ENCODE results near the gene BCL3.

- TF ChIP-seq CTCF (IDR thresholded peaks at IDR 0.05 in 2 of 3, conservative IDR thresholded peaks at IDR 0.05 in 1 of 3; ENCODE audit: borderline replicate concordance in 1 of 3, insufficient read depth in 1 of 3, low read depth in 2 of 3, low read length in 2 of 3) = peak in 2 of 3 experiments; percentile 15 to 19; a peak in 2 of 6 replicates
- no peak for TF ChIP-seq RAD21 (IDR thresholded peaks at IDR 0.05; ENCODE audit: low read depth)
- TF ChIP-seq EZH2phosphoT487 (IDR thresholded peaks at IDR 0.05; ENCODE audit: borderline replicate concordance) = no peak
- no peak for TF ChIP-seq POLR2A (IDR thresholded peaks at IDR 0.05; ENCODE audit: borderline replicate concordance, extremely low read depth, insufficient read depth, insufficient read length)
- peak; percentile 61 for TF ChIP-seq TCF7L2 (IDR thresholded peaks at IDR 0.05; ENCODE audit: borderline replicate concordance, extremely low read depth, insufficient read depth, insufficient read length)
- TF ChIP-seq YY1 (IDR thresholded peaks at IDR 0.05; ENCODE audit: extremely low read depth, insufficient replicate concordance, low read depth, low read length) = peak; percentile 14
- TF ChIP-seq POLR2AphosphoS5 (IDR thresholded peaks at IDR 0.05; ENCODE audit: low read depth, low read length) = peak; percentile 48; the same call in 1 of the 2 replicates
- no peak for TF ChIP-seq EZH2 (IDR thresholded peaks at IDR 0.05)
- peak; percentile 82 for TF ChIP-seq SP1 (IDR thresholded peaks at IDR 0.05; ENCODE audit: low read depth)
- no peak for TF ChIP-seq ZNF274 (IDR thresholded peaks at IDR 0.05; ENCODE audit: low read depth, low read length)
These were observed 4.5 kb downstream of the BCL3 start for GRCh38 chr19:44752816-44753625.
